GM21515 (cell line): Measurements from ENCODE around the gene C6.
"Not testable (repeated sequence)": the region's sequence is repeated elsewhere in the genome, so short reads cannot be mapped to it uniquely, and the experiment has no call there.

Experiments
- ATAC-seq: cut with Tn5 transposase; IDR thresholded peaks from one replicate; pipeline ENCODE4 v1.9.1; 2021; ENCODE audit not compliant: unreplicated experiment

C6 gene

GRCh38 chr5:41200506-41200905 is 12.8 kb downstream of the C6 start:
- no peak for ATAC-seq

DNA sequence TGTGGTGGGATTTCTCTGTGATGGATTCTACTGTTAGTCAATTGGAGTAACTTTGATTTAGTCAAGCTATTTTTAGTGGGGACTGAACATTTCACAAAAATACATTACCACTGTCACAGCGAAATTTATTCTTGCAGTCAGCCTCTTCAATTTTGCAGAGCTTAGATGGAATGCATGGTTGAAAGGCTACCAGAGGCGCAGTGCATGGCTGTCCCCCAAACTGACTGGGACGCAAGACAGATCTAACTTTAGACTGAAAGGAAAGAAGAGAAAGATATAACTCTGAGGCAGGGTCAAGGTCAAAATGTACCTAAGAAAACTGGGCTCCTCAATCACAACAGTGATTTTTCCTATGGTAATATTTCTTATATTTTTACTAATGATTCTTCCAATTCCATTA is 13.7 kb downstream of the C6 start:
- no peak for ATAC-seq

DNA sequence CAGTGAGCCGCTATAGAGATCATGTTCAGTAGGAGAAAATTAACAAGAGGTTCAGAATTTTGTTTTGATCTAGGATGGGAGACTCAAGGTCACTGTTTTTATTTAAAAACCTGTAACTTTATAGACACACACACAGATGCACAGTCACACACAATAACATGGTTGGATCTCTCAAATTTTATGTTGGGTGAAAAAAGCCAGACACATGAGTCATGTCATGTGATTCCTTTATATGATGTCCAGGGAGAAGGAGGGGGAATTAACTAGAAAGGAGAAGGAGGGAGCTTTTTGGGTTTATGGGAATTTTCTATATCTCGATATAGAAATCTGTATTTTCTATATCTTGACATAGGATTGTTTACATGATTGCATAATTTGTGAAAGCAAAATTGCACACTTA is 17.1 kb downstream of the C6 start:
- no peak for ATAC-seq

DNA sequence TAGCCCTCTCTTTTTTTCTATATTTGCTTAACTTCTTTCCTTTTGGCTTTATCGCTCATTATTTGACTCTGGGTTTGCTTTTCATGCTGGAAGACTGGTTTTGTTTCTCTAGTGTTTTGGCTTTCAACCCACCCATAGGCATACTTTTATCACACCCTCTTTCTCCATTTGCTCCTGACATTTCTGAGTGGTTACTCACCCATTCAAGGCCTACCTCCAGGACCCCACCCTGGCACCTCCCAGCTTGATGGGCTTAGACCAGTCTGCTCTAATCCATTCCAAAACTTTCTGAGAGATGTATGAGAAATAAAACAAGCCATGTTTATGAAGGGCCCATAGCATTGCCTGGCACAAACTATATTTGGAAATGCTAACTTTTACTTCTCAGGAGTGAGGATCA is 18.1 kb downstream of the C6 start:
- no peak for ATAC-seq

DNA sequence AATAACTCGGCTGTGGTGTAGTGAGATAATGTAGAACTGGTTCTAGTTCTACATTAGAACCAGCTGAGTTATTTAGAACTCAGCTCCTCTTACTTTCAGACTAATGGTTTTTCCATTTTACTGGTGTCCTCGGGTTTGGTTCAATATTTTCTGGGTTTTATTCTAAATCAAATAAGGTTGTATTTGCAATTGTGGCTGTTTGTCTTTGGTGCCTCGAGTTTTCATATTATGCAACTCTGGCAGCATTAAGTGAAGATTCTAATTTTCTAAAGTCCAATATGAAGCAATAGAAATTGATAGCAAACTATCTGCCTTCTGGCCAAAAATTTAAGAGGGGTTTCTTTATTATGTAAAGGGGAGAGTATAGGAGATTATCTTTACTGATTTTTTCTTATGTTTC is 19.0 kb downstream of the C6 start:
- ATAC-seq: no peak

GRCh38 chr5:41193456-41194205 is 19.7 kb downstream of the C6 start:
- no peak for ATAC-seq

DNA sequence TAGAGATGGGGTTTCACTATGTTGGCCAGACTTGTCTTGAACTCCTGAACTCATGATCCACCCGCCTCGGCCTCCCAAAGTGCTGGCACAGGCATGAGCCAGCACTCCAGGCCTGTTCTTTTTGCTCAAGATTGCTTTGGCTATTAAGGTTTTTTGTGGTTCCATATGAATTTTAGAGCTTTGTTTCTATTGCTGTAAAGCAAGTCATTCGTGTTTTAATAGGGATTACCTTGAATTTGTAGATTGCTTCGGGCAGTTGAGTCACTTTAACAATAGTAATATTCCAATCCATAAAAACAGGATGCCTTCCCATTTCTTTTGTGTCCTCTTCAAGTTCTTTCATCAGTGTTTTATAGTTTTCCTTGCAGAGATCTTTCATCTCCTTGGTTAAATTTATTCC is 22.1 kb downstream of the C6 start:
- no peak for ATAC-seq

DNA sequence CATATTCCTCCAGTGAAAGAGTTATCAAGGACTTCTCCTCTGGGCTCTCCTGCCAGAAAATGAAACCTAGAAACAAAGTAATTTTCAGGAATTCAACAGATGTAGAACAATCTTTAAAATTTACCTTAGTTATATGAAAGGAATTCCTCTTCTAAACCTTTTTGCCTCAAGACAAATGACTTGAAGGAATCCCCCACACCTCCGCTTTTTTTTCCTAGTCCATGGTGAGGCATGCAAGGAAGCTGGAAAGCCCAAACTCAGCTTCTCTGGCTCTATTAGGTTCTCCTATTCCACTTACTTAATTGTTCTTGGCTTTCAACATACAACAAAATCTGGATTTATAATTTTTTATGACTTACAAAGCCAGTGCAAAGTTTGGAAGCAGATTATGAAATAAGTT is 27.2 kb downstream of the C6 start:
- ATAC-seq: no peak

DNA sequence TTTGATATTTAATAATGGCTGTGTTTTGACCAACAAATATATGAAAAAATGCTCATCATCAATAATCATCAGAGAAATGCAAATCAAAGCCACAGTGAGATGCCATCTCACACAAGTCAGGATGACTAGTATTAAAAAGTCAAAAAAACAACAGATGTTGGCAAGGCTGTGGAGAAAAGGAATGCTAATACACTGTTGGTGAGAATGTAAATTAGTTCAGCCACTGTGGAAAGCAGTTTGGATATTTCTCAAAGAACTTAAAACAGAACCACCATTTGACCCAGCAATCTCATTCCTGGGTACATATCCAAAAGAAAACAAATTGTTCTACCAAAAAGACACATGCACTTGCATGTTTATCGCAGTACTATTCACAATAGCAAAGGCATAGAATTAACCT is 30.0 kb downstream of the C6 start:
- ATAC-seq: not testable (repeated sequence)

GRCh38 chr5:41182666-41183065 is 30.7 kb downstream of the C6 start:
- no peak for ATAC-seq

DNA sequence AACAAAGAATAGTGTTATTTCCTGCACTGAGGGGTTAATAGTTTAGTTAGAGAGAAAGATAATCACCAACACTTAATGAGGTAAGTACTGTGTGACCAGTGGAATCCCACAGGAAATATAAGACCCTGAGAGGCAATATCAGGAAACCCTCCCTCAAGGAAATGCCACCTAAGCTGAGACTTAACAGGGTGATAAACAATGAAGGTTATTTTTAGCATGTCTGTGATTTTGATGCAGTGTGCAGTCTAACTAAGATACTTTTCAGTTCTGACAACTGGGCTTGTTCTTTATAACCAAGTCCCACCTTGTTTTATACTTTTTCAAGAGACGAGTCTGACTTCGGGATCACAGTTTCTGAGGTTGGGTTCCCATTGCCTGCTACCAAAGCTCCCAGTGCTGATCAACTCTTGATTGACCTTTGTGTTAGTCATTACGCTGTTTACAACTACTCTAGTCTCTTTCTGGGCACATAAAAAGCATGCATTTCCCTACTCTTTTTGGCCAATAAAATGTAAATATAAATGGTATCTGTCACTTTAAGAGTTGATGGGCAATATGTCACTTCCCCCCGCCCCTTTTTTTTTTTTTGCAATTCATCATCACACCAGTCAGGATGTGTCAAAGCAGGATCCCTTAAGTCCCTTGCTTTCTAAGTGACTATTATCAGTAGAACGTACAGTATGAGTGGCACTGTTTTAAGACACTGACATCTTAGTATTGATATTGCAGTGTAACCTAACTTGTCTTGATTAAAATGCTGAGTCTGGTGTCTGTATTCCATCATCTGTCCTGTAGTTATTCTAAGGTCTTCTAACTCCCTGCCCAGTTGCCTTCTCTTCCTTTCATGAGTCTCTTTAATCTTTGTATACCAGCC is 31.4 kb downstream of the C6 start:
- no peak for ATAC-seq

GRCh38 chr5:41176952-41177351 is 36.4 kb downstream of the C6 start:
- ATAC-seq: no peak

DNA sequence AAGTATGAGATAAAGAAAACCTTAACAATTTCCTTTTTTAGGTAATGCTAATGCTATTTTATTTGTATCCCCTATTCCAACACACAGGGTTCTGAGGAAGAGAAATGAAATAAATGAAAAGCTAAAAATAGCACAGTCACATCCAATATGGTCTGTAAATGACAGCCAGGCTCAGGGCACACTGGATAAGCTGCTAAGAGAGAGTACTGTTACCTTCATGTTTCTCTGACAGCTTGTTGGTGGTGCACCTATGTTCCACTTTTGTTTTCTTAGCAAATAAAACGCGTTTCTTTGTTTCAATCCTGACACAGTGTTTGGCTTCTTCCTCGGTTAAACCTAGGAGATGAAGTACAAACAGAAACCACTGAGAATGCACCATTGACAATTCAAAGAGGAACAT is 41.3 kb downstream of the C6 start:
- no peak for ATAC-seq

DNA sequence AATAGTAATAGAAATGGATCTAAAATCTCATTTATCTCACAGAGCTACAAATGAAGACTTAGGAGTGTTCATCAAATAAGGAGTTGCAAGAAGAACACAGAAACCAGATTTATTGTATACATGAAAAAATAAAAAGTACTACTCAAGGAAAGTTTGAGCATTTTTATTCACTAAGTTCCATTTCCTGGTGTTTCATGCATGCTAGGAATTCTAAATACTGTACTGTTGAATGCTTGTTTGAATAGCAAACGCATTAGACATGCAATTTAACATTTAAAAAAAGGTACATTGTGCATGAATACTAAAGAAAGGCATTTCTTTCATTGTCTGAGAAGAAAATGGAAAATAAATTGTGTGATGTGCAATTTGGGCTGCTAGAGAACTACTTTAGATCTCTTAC is 52.1 kb downstream of the C6 start:
- ATAC-seq: no peak

GRCh38 chr5:41157272-41157894 is 55.9 kb downstream of the C6 start:
- ATAC-seq: no peak

GRCh38 chr5:41156739-41157138 is 56.6 kb downstream of the C6 start:
- ATAC-seq: no peak

DNA sequence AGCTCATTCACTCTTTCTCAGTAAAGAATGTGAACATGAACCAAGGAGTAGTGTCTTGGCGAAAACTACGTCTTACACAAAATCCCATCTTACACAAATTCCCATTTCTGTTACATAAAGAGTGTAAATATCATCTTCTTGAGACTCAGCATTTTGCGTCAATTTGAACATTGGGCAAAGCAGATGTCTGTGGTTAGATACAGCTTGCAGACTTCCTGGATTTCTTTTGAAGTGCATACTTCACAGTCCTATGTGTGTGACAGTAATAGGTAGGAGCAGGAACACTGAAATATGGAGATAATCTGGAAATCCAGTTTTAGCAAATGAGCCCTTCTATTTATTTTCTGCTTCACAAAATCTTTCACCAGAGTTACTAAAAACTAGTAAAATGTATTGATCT is 58.8 kb downstream of the C6 start:
- ATAC-seq: no peak

DNA sequence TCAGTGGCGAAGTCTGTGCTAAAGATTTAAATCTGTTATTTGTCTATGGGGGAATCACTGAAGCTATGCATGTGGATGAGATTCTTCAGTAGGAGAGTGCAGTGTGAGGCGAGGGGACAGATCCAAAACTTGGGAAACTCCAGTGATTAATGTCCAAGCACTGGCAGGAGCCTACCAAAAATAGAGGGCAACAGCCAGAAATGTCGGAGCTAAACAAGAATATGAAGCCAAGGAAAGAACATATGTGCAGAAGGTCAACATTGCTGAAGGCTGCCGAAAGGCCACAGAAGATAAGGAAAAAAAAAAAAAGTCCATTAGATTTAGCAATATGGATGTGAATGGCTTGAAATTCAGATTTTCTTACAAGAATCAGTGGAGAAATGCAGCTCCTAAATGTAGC is 61.8 kb downstream of the C6 start:
- no peak for ATAC-seq

DNA sequence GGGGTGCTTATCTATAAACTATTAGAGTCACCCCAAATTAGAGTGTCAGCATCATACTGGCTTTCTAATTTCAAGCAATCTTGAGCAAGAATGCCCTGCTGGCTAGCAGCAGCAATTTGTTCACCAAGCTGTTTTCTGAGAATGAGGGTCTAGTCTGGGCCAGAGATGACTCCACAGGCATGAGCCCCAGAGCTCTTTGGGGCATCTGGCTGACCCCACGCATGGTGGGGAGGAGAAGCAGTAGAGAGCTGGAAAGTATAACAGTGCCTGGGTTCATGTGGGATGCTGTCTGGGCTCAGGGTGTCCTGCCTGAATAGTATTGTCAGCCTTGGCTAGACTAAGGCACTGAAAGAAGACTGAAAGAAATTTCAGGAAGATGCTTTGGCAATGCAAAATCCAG is 64.9 kb downstream of the C6 start:
- ATAC-seq: no peak

DNA sequence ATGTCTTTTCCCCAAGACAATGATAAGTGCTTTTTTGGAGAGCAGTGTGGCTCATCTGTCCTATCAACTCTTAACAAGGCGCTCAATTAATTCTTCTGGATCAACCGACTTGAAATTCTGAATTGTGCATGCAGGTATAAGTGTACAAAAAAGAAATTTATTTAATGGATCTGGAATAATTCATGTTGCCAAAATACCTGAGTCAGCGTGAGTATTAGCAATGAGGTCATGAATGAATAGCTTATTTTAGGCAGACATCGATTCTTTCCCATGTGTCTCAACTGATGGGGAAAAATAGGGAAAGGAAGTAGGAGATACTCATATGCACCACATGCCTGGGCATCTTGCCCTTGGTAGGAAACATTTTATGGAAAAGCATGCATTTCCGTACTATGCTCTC is 68.0 kb downstream of the C6 start:
- no peak for ATAC-seq

- no peak for ATAC-seq
Observed at GRCh38 chr5:41143131-41143901, 70.0 kb downstream of the C6 start.
